Astrocyte (in vitro differentiated cells and primary cell): Measurements from ENCODE around the gene RIPOR2. TPM values are rescaled to one million over a fixed set of nuclear protein-coding genes. Genes with fewer than 3 reads are reported as not detected.
A peak's percentile ranks its signal among the peaks of the same experiment; 100 is the strongest.

Source experiments
- DNase-seq: peaks from one replicate; pipeline ENCODE4 v3.0.0-alpha.2; 2010; ENCODE audit warnings: low read depth
- FAIRE-seq: peaks from 2 replicates; lab custom pipeline; 2011; peaks lifted over from hg19 to GRCh38; lab: Jason Lieb, UNC
- H2AFZ ChIP-seq: 2 replicates; pipeline ENCODE4 v1.6.0; 2012; ENCODE audit warnings: low read depth, low read length, inconsistent platforms
- H3K27ac ChIP-seq: 2 replicates; pipeline ENCODE4 v1.5.1; 2011; ENCODE audit warnings: low read depth, low read length, inconsistent platforms
- H3K27me3 ChIP-seq: 2 replicates; pipeline ENCODE4 v1.6.0; 2011; ENCODE audit warnings: low read length, inconsistent platforms; ENCODE audit not compliant: insufficient read depth
- H3K36me3 ChIP-seq: 2 replicates; pipeline ENCODE4 v1.5.1; 2011; ENCODE audit warnings: low read length, inconsistent platforms; ENCODE audit not compliant: insufficient read depth
- H3K4me1 ChIP-seq: 2 replicates; pipeline ENCODE4 v1.5.1; 2011; ENCODE audit warnings: low read length, inconsistent platforms; ENCODE audit not compliant: insufficient read depth
- H3K4me2 ChIP-seq: 2 replicates; pipeline ENCODE4 v1.6.0; 2012; ENCODE audit warnings: low read length, inconsistent platforms
- H3K4me3 ChIP-seq: 2 replicates; pipeline ENCODE4 v1.5.1; 2011; ENCODE audit warnings: low read depth, mild to moderate bottlenecking, low read length, inconsistent platforms; ENCODE audit not compliant: insufficient read depth
- H3K79me2 ChIP-seq: 2 replicates; pipeline ENCODE4 v1.6.0; 2012; ENCODE audit warnings: mild to moderate bottlenecking, low read length, inconsistent platforms; ENCODE audit not compliant: insufficient read depth
- H3K9ac ChIP-seq: 2 replicates; pipeline ENCODE4 v1.6.0; 2012; ENCODE audit warnings: mild to moderate bottlenecking, low read length, inconsistent platforms
- H3K9me3 ChIP-seq: 2 replicates; pipeline ENCODE4 v1.5.1; 2012; ENCODE audit warnings: low read depth, mild to moderate bottlenecking, low read length, inconsistent platforms; ENCODE audit not compliant: insufficient read depth
- H4K20me1 ChIP-seq: 2 replicates; pipeline ENCODE4 v1.6.0; 2012; ENCODE audit warnings: low read length, inconsistent platforms; ENCODE audit not compliant: insufficient read depth
- H3K27ac Mint-ChIP-seq: one replicate; pipeline ENCODE4 v1.8.0; 2021; ENCODE audit warnings: mild to moderate bottlenecking, mixed read lengths; ENCODE audit not compliant: unreplicated experiment
- H3K27me3 Mint-ChIP-seq: one replicate; pipeline ENCODE4 v1.8.0; 2021; ENCODE audit warnings: low read depth, mixed read lengths; ENCODE audit not compliant: unreplicated experiment
- H3K36me3 Mint-ChIP-seq: one replicate; pipeline ENCODE4 v1.8.0; 2021; ENCODE audit warnings: low read depth, mixed read lengths; ENCODE audit not compliant: unreplicated experiment
- H3K4me1 Mint-ChIP-seq: one replicate; pipeline ENCODE4 v1.8.0; 2021; ENCODE audit warnings: low read depth, mixed read lengths; ENCODE audit not compliant: unreplicated experiment
- H3K4me3 Mint-ChIP-seq: one replicate; pipeline ENCODE4 v1.8.0; 2021; ENCODE audit warnings: mild to moderate bottlenecking, moderate library complexity, mixed read lengths; ENCODE audit not compliant: unreplicated experiment
- H3K9me3 Mint-ChIP-seq: one replicate; pipeline ENCODE4 v1.8.0; 2021; ENCODE audit warnings: mild to moderate bottlenecking, mixed read lengths; ENCODE audit not compliant: unreplicated experiment
- CTCF ChIP-seq: IDR thresholded peaks from 2 replicates; pipeline ENCODE4 v1.5.1; 2011; ENCODE audit warnings: low read depth, mild to moderate bottlenecking, inconsistent platforms, low read length, moderate library complexity; ENCODE audit not compliant: insufficient read depth
- EZH2 ChIP-seq: IDR thresholded peaks from 2 replicates; pipeline ENCODE4 v1.6.1; 2012; ENCODE audit warnings: mild to moderate bottlenecking, low read length, inconsistent platforms; ENCODE audit not compliant: insufficient read depth
- total RNA-seq: library from RNA; stranded (reverse); gene quantifications from 2 replicates; pipeline ENCODE4 v1.2.1, GENCODE V29; 2021

RIPOR2 gene
- total RNA-seq, 1 donor from 2014 or later: 0.95 TPM

DNA sequence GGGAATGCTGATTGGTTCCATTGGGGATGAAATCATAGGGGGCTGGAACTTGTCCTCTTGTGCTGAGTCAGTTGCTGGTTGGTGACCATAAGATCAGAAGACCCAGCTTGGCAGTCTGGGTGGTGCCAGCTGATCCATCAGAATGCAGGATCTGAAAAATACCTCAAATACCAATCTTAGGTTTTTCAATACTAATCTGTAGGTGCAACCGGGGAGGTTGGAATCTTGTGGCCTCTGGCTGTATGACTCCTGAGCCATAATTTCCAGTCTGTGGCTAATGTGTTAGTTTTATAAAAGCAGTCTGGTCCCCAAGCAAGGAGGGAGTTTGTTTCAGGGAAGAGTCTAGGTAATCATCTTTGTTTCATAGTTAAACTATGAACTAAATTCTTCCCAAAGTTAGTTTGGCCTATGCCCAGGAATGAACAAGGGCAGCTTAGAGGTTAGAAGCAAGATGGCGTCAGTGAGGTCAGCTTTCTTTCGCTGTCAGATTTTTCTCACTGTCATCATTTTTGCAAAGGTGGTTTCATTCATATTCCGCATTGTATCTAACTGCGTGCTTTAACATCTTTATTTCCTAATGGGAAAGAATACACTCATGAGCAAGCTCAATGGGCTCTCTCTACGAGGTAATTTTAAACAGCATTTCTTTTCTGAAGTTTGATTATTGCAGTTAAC lies 139.0 kb downstream of the RIPOR2 start:
- Histone ChIP-seq H3K4me2 (no peak overlapping the region), H3K27ac (no peak overlapping the region), H3K4me1 (no peaks in the 10 kb centered on the region), H3K4me3 (no peak overlapping the region), H3K9ac (no peak overlapping the region), H3K36me3 (no peaks in the 10 kb centered on the region), H3K9me3 (no peaks in the 10 kb centered on the region), H3K27me3 (no peaks in the 10 kb centered on the region), H3K79me2 (no peaks in the 10 kb centered on the region), H4K20me1 (no peaks in the 10 kb centered on the region), H2AFZ (no peak overlapping the region)
- Mint-ChIP-seq H3K4me3 (no peak overlapping the region), H3K36me3 (no peaks in the 10 kb centered on the region), H3K27ac (peak overlapping the region; percentile 67), H3K27me3 (no peaks in the 10 kb centered on the region), H3K4me1 (peaks cover 17% of the 10 kb centered on the region), H3K9me3 (no peaks in the 10 kb centered on the region)
- FAIRE-seq (no peak), DNase-seq (no peak)
- TF ChIP-seq EZH2 (no peak), CTCF (no peak)

GRCh38 chr6:24795106-24795505 lies 140.7 kb downstream of the RIPOR2 start:
- Histone ChIP-seq H3K4me3 (no peak overlapping the region), H3K36me3 (no peaks in the 10 kb centered on the region), H3K9me3 (no peaks in the 10 kb centered on the region), H4K20me1 (no peaks in the 10 kb centered on the region), H3K4me2 (no peak overlapping the region), H2AFZ (no peak overlapping the region), H3K9ac (no peak overlapping the region), H3K79me2 (no peaks in the 10 kb centered on the region), H3K4me1 (no peaks in the 10 kb centered on the region), H3K27me3 (no peaks in the 10 kb centered on the region), H3K27ac (no peak overlapping the region)
- DNase-seq (no peak), FAIRE-seq (no peak)
- no peaks in the 10 kb centered on the region for H3K9me3 Mint-ChIP-seq
- no peak overlapping the region for H3K27ac Mint-ChIP-seq
- TF ChIP-seq EZH2 (no peak), CTCF (no peak)
- H3K4me3 Mint-ChIP-seq: no peak overlapping the region
- peaks cover 17% of the 10 kb centered on the region for H3K4me1 Mint-ChIP-seq
- no peaks in the 10 kb centered on the region for H3K36me3 Mint-ChIP-seq
- no peaks in the 10 kb centered on the region for H3K27me3 Mint-ChIP-seq

DNA sequence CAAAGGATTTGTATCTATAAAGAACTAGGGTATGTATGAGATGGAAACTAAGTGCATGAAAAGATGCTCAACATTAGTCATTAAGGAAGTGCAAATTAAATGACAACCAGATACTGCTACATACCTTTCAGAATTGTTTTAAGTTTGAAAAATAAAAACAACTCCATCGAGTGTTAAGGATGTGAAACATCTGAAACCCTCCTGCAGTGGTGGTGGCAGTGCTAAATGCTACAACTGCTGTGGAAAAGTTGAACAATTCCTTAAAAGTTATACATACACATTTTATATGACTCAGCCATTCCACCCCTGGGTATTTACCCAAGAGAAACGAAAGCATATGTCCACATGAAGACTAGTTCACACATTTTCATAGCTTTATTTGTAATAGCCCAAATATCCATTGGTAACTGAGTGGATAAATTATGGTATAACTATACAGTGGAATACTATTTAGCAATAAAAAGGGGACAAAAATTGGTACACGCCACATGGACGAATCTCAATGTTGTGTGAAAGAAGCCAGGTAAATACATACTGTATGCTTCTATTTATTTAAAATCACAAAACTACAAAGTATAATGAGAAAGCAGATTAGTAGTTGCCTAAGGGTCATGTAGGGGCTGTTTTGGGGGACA lies 147.6 kb downstream of the RIPOR2 start:
- H3K27ac Mint-ChIP-seq: peak overlapping the region; percentile 53
- H3K79me2 ChIP-seq: no peaks in the 10 kb centered on the region
- H3K36me3 ChIP-seq: peaks cover 17% of the 10 kb centered on the region
- H3K4me3 ChIP-seq: no peak overlapping the region
- H3K9me3 ChIP-seq: no peaks in the 10 kb centered on the region
- no peaks in the 10 kb centered on the region for H3K9me3 Mint-ChIP-seq
- no peaks in the 10 kb centered on the region for H3K36me3 Mint-ChIP-seq
- H3K4me1 Mint-ChIP-seq: no peaks in the 10 kb centered on the region
- no peaks in the 10 kb centered on the region for H4K20me1 ChIP-seq
- no peak for TF ChIP-seq CTCF
- no peak for TF ChIP-seq EZH2
- FAIRE-seq: no peak
- no peaks in the 10 kb centered on the region for H3K4me1 ChIP-seq
- no peak for DNase-seq
- no peaks in the 10 kb centered on the region for H3K27me3 Mint-ChIP-seq
- no peak overlapping the region for H3K4me3 Mint-ChIP-seq
- H3K4me2 ChIP-seq: no peak overlapping the region
- H3K27ac ChIP-seq: no peak overlapping the region
- no peak overlapping the region for H3K9ac ChIP-seq
- no peak overlapping the region for H2AFZ ChIP-seq
- no peaks in the 10 kb centered on the region for H3K27me3 ChIP-seq
